ENCODE results near the gene TFEB. TPM values are rescaled to one million over a fixed set of nuclear protein-coding genes. Genes with fewer than 3 reads are reported as not detected.
A peak's percentile ranks its signal among the peaks of the same experiment; 100 is the strongest.

The TFEB gene
- total and polyA plus RNA-seq, 2 of the 8 experiments (the other 6 are each of a cell fraction or from before 2014, with no cell fraction given) = 2.3 to 6.7 TPM

DNA sequence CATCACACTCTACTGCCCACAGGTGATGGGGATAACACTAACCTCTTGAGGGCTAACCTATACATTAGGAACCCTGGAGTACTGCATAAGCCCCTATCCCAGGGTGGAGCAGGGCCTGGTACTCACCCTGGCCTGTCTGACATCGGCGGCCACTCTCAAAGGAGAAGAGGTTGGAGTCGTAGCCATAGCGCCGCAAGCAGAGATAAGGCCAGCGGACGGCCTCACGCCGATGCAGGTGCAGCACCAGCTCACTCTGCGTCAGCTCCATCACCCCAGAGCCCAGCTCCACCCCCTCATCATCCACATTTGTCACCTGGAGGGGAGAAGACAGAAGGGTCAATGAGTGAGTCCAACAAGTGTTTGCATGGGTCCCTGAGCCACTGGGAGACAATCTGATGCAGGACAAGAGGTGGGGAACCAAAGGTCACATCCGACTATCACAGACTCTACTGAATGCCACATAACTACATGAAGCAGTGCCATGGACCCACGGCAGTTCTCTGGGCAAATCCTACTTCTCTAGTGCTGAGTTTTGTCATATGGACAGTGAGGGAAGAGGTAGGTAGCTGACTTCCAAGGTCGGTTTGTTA, 40.0 kb upstream of the TFEB start:
- Histone ChIP-seq H3K23ac (ENCODE audit: insufficient read length) (no peak overlapping the region), H4K20me1 (replicated peaks in 1 of 2; ENCODE audit: control insufficient read depth in 1 of 2, insufficient read depth in 2 of 2, low read length in 2 of 2) (peaks cover 0 to 3% of the 10 kb centered on the region in 2 experiments), H2BK20ac (ENCODE audit: low read length) (no peak overlapping the region), H2BK15ac (ENCODE audit: low read length) (no peak overlapping the region), H2BK120ac (replicated peaks; ENCODE audit: low read depth, low read length) (no peak overlapping the region), H4K8ac (ENCODE audit: extremely low read depth, insufficient read depth, low read length) (no peak overlapping the region), H3K23me2 (ENCODE audit: low read depth, low read length) (peaks cover 4% of the 10 kb centered on the region; the same call in 1 of the 2 replicates), H2AFZ (ENCODE audit: low read length) (no peak overlapping the region), H3K27ac (ENCODE audit: low read depth, low read length) (no peak overlapping the region), H3K18ac (ENCODE audit: extremely low read depth, low read length) (no peak overlapping the region), H2AK5ac (ENCODE audit: low read depth, low read length) (no peak overlapping the region), H3K27me3 (replicated peaks in 1 of 4; ENCODE audit: control insufficient read depth in 3 of 4, extremely low read depth in 1 of 4, insufficient read depth in 3 of 4, low read length in 3 of 4) (no peaks in the 10 kb centered on the region; a peak in 1 of 7 replicates), H3K4ac (replicated peaks; ENCODE audit: insufficient read length, low read depth, low read length) (no peak overlapping the region), H3K9ac (replicated peaks in 1 of 4; ENCODE audit: extremely low read depth in 1 of 4, low read depth in 3 of 4, low read length in 3 of 4) (no peak overlapping the region), H3K79me1 (ENCODE audit: low read depth, low read length) (no peaks in the 10 kb centered on the region), H3K4me3 (ENCODE audit: extremely low read depth in 1 of 4, insufficient read depth in 2 of 4, low read depth in 3 of 4, low read length in 4 of 4) (no peak overlapping the region), H3K79me2 (ENCODE audit: control insufficient read depth in 1 of 2, insufficient read depth in 2 of 2, low read length in 2 of 2) (no peaks in the 10 kb centered on the region), H2BK12ac (ENCODE audit: low read depth, low read length) (no peak overlapping the region), H3K36me3 (ENCODE audit: control insufficient read depth in 2 of 4, insufficient read depth in 4 of 4, low read length in 3 of 4) (peaks cover 0 to 7% (median 4%) of the 10 kb centered on the region in 4 experiments; a peak in 5 of 8 replicates), H3K14ac (ENCODE audit: insufficient read length) (no peak overlapping the region), H4K5ac (ENCODE audit: insufficient read length, low read depth, low read length) (no peak overlapping the region), H2BK5ac (ENCODE audit: low read depth, low read length) (no peak overlapping the region), H3K4me1 (replicated peaks in 1 of 4; ENCODE audit: control insufficient read depth in 3 of 4, insufficient read depth in 4 of 4, low read length in 3 of 4) (peaks cover 0 to 5% (median 3%) of the 10 kb centered on the region in 4 experiments; a peak in 1 of 7 replicates), H3K9me3 (ENCODE audit: insufficient read depth in 2 of 2, low read depth in 1 of 2, low read length in 1 of 2) (no peaks in the 10 kb centered on the region), H3K56ac (replicated peaks; ENCODE audit: insufficient read length, low read depth, low read length) (no peak overlapping the region), H3K4me2 (ENCODE audit: insufficient read depth in 1 of 2, low read depth in 2 of 2, low read length in 2 of 2) (no peak overlapping the region), H4K91ac (replicated peaks; ENCODE audit: insufficient read length, low read length) (no peak overlapping the region)
- ChIA-PET POLR2A (ENCODE audit: partially characterized antibody) (interaction anchor here (0.7 kb wide), 1 partner anchor 12 kb away, joined by 3 read pairs; the partner anchor contains the start of gene TOMM6), CTCF (ENCODE audit: partially characterized antibody) (interaction anchor here (0.7 to 5.2 kb wide), 33 partner anchors 9 to 441 kb away, joined by 3 to 58 read pairs (median 6); partner anchors contain the start of genes TFEB and TOMM6)
- no peak for FAIRE-seq
- WGBS, 2 experiments (ENCODE audit: extremely low coverage in 1 of 2, insufficient coverage in 1 of 2, insufficient read length in 1 of 2, insufficient replicate concordance in 2 of 2, low coverage in 1 of 2, low lambda C conversion rate in 2 of 2, missing lambda C conversion rate in 1 of 2) = 88% methylated on average over 13 of the region's 13 CpGs; no CpG with 5 or more reads in 1 of the 2 experiments
- TF ChIP-seq SIN3A (conservative IDR thresholded peaks at IDR 0.05 in 1 of 2, IDR thresholded peaks at IDR 0.05 in 1 of 2; ENCODE audit: low read depth in 1 of 2, low read length in 2 of 2) (0 out of 4 replicates have a peak, but pooled peaks of 1 of the 2 experiments have one; percentile 10), TEAD4 (IDR thresholded peaks at IDR 0.05; ENCODE audit: low read depth, low read length) (no peak), HDAC2 (IDR thresholded peaks at IDR 0.05; ENCODE audit: borderline replicate concordance in 1 of 2, low read depth in 2 of 2, low read length in 2 of 2) (no peak), JUN (IDR thresholded peaks at IDR 0.05; ENCODE audit: low read depth, low read length) (no peak), BRCA1 (IDR thresholded peaks at IDR 0.05; ENCODE audit: low read depth, low read length) (no peak)
- TF ChIP-seq, protein P1, sequence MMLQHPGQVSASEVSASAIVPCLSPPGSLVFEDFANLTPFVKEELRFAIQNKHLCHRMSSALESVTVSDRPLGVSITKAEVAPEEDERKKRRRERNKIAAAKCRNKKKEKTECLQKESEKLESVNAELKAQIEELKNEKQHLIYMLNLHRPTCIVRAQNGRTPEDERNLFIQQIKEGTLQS (IDR thresholded peaks at IDR 0.05; ENCODE audit: insufficient read depth, low read depth, low read length) = no peak
- DNase-seq (ENCODE audit: low read depth in 1 of 2, low spot score in 2 of 2) = no peak
